Pancreas (tissue), 10 donors: ENCODE measurements around the gene NUP214. TPM values are rescaled to one million over a fixed set of nuclear protein-coding genes. Genes with fewer than 3 reads are reported as not detected.

Experiments used
- ATAC-seq, 4 donors: fragments of 200-7000 bp; cut with Tn5 transposase; one replicate each; pipeline versions ENCODE4 v1.8.0 to v1.9.1; 2020; ENCODE audit warnings: mild to moderate bottlenecking in 4 of 4, moderate library complexity in 4 of 4
- DNase-seq, 6 donors: peaks; one replicate each; pipeline ENCODE4 v3.0.0-alpha.2; 2020
- FAIRE-seq: peaks from 2 replicates; lab custom pipeline; 2012; peaks lifted over from hg19 to GRCh38; lab: Jason Lieb, UNC
- H3K27ac ChIP-seq, 4 donors: fragments of 200-600 bp; sonication (generic); 1 replicate in 3 of 4; 2 replicates in 1 of 4; pipeline versions ENCODE4 v1.5.0 to v1.8.0; 2020
- H3K27me3 ChIP-seq, 4 donors: fragments of 200-600 bp; one replicate each; pipeline ENCODE4 v1.8.0; 2021
- H3K36me3 ChIP-seq, 3 donors: fragments of 200-600 bp; sonication (generic) in 1 of 3; one replicate each; pipeline versions ENCODE4 v1.5.0 to v1.8.0; 2020 to 2021
- H3K4me1 ChIP-seq, 3 donors: fragments of 200-600 bp; one replicate each; pipeline ENCODE4 v1.8.0; 2021
- H3K4me3 ChIP-seq, 4 donors: fragments of 200-600 bp; sonication (generic) in 2 of 4; one replicate each; pipeline versions ENCODE4 v1.5.0 to v1.8.0; 2020 to 2021
- H3K9me3 ChIP-seq, 4 donors: fragments of 200-600 bp; one replicate each; pipeline ENCODE4 v1.8.0; 2021
- WGBS, 2 donors: extraction: QIAGEN DNeasy Blood & Tissue Kit; methylation state at CpG; one replicate each; pipeline ENCODE4 v1.1.7; 2013; 5-methylcytosine and 5-hydroxymethylcytosine counted together
- intact Hi-C, 3 donors: fragments of 100-400 bp; cut with DNase I; formaldehyde crosslinking; loops; one replicate each; pipeline versions ENCODE4 v1.11.1 to v1.14.2; 2022
- polyA plus RNA-seq, 2 donors: library from polyadenylated mRNA; stranded (reverse); fragments of 200-250 nt; gene quantifications; one replicate each; pipeline ENCODE4 v1.2.3, GENCODE V29; 2013
- total RNA-seq, 6 donors: library from RNA; stranded (reverse); fragmentation: NEBNext Ultra II Directional in 4 of 6; extraction: Animal tissue kit (Norgen Biotek cat#: 25700) in 4 of 6; gene quantifications; one replicate each; pipeline versions ENCODE4 v1.2.1 to v1.2.4, GENCODE V29; 2021 to 2023
- TF ChIP-seq, protein P1 (sequence below), 4 donors: fragments of 200-600 bp; sonication (generic) in 3 of 4; IDR thresholded peaks; one replicate each; pipeline versions ENCODE4 v1.5.0 to v1.8.0; 2021; ENCODE audit warnings: antibody characterized with exemption in 4 of 4
- donor health status: healthy with polysubstance abuse.
- donor health status: DM: no; HTN: no; CAD: no; lungs with moderate emphysema.
- donor health status: DM: no; HTN: no; CAD: no.
- donor health status: control.
- donor health status: control.
- donor health status: Bipolar disorder and iron deficiency.
- donor health status: DM: yes; HTN: yes; CAD: no.
- donor health status: DM: no; HTN: no; CAD: no.
- donor health status: DM: no; HTN: no; CAD: no.
- donor health status: DM: yes; HTN: yes; CAD: no.

NUP214 gene
- total and polyA plus RNA-seq, 8 donors = 24.3 to 38.3 (median 27.8) TPM

DNA sequence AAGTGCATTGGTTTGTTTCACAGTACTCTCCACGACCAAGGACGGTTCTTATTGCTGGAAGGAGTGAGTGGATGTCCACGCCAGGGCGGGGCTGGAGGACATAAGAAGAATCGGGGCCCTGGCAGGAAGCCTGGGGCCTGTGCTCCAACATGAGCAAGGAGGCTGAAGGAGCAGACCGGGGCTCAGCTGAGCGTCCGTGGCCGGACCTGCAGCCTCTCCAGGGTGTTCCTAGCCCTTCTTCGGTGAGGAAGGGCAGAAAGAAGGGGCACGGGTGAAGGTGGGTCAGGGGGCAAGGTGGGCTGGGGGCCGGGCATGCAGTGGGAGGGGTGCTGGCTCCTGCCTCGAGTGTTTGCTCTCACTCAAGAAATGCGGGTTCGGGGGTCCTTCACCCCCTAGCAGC is 132.8 kb downstream of the NUP214 start:
- DNase-seq = no peak
- TF ChIP-seq, protein P1, sequence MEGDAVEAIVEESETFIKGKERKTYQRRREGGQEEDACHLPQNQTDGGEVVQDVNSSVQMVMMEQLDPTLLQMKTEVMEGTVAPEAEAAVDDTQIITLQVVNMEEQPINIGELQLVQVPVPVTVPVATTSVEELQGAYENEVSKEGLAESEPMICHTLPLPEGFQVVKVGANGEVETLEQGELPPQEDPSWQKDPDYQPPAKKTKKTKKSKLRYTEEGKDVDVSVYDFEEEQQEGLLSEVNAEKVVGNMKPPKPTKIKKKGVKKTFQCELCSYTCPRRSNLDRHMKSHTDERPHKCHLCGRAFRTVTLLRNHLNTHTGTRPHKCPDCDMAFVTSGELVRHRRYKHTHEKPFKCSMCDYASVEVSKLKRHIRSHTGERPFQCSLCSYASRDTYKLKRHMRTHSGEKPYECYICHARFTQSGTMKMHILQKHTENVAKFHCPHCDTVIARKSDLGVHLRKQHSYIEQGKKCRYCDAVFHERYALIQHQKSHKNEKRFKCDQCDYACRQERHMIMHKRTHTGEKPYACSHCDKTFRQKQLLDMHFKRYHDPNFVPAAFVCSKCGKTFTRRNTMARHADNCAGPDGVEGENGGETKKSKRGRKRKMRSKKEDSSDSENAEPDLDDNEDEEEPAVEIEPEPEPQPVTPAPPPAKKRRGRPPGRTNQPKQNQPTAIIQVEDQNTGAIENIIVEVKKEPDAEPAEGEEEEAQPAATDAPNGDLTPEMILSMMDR (IDR thresholded peaks at IDR 0.05) = no peak
- Histone ChIP-seq H3K27ac (no peak overlapping the region), H3K9me3 (no peaks in the 10 kb centered on the region), H3K4me3 (no peak overlapping the region), H3K4me1 (peaks cover 0 to 2% (median 0%) of the 10 kb centered on the region in 3 donors), H3K27me3 (no peaks in the 10 kb centered on the region), H3K36me3 (no peaks in the 10 kb centered on the region)
- ATAC-seq = no peak
- 70 to 72% methylated on average over 15 of the region's 15 CpGs for WGBS, 2 donors
- FAIRE-seq = no peak
- intact Hi-C loops = no loop called here

DNA sequence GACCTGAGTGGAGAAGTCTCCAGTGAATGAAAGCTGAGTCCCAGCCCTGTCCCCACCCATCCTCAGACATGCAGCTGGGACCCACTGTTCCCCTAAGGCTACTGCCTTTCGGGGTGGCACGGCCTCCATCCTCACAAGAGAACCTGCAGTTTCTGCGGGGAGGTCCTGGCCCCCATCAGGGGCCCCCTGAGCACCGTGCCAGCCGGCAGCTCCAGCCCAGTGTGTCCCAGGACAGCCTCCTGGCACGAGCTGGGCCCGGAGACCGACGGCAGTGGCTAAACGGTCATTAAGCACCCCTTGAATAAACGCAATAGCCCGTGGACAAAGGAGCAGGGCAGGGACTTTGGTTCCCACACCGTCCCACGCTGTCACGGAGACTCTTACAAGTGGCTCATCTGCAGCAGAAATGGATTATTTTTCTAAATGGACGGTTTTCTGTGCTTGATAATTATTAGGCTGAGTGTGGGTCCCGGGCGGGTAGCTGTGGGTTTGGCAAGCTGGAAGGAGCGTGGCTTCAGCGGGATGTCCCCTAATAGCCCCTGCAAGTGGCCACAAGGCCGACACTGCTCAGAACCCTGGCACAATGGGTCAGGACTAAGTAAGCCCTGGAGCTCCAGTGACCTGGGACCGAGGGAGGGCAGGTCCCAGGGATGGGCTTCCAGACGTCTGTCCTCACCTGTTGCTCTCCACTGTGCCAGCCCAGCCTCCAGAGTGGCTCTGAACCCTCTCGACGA is 133.5 kb downstream of the NUP214 start:
- H3K27me3 ChIP-seq = no peaks in the 10 kb centered on the region
- TF ChIP-seq, protein P1 (IDR thresholded peaks at IDR 0.05) = no peak
- ATAC-seq (no peak), FAIRE-seq (no peak), DNase-seq (no peak)
- no peaks in the 10 kb centered on the region for H3K9me3 ChIP-seq
- no peaks in the 10 kb centered on the region for H3K36me3 ChIP-seq
- H3K4me3 ChIP-seq = no peak overlapping the region
- intact Hi-C loops = no loop called here
- H3K27ac ChIP-seq = no peak overlapping the region
- H3K4me1 ChIP-seq = peaks cover 0 to 2% (median 0%) of the 10 kb centered on the region in 3 donors
- WGBS, 2 donors = 76 to 79% methylated on average over 25 of the region's 25 CpGs

DNA sequence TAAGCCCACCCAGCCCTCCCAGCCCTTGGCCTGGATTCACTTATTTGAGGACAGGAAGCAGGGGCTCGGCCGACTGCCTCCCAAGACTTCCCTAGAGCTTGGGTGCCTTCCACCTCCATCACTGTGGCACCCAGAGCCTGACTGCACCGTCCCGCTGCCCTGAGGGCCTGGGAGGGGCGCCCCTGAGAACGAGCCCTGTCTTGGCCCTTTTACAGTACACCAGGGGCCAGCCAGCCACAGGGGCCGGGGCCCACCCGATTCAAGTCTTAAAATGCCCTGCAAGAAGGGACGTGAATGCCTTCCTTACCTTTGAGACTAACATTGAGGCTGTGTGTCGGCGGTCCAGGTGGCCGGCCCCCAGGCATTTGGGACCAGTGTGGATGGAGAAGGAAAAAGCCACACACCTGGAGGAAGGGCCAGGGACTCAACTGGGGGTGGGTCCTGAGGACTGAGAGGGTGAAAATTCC is 134.1 kb downstream of the NUP214 start:
- WGBS, 2 donors = 86 to 91% methylated on average over 12 of the region's 12 CpGs
- H3K27me3 ChIP-seq = no peaks in the 10 kb centered on the region
- no peaks in the 10 kb centered on the region for H3K9me3 ChIP-seq
- ATAC-seq (no peak), DNase-seq (peak in 1 of 6 donors; percentile 48), FAIRE-seq (no peak)
- intact Hi-C loops = no loop called here
- TF ChIP-seq, protein P1 (IDR thresholded peaks at IDR 0.05) = no peak
- H3K4me3 ChIP-seq = no peak overlapping the region
- peaks cover 0 to 2% (median 0%) of the 10 kb centered on the region in 3 donors for H3K4me1 ChIP-seq
- no peaks in the 10 kb centered on the region for H3K36me3 ChIP-seq
- H3K27ac ChIP-seq = no peak overlapping the region

DNA sequence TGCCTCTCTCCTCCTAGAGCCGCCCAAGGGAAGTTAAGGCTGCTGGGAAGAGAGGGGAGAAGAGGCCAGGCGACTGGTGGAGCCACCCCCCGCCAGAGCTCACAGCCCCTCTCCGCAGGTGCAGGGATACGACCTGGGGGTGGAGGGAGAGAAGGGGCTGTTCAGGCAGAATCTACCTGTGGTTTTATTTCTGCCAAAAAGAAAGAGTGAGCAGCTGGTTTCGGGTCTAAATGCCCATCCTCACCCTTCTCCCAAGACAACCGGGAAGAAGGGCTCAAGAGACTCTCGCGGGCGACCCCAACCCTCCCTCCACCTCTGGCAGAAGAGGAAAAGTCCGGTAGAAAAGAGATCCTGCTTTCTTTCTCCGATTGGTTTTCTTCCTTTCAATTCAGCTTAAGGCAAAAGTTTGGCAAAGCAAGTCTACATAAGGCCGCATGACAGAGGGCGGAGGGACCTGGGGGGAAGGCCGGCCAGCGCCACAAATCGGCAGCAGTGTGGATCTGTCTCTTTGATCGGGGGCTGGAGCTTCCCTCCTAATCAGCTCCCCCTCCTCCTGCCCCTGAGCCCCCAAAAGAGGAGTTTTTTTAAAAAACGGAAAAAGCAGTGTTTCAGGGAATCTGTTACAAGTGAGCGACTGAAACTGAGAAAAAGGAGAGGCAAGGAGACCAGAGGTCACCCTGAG is 134.7 kb downstream of the NUP214 start:
- H3K9me3 ChIP-seq = no peaks in the 10 kb centered on the region
- H3K4me3 ChIP-seq = no peak overlapping the region
- ATAC-seq (no peak), DNase-seq (no peak), FAIRE-seq (no peak)
- TF ChIP-seq, protein P1 (IDR thresholded peaks at IDR 0.05) = no peak
- no peaks in the 10 kb centered on the region for H3K27me3 ChIP-seq
- 78 to 84% methylated on average over 20 of the region's 20 CpGs for WGBS, 2 donors
- intact Hi-C loops = no loop called here
- H3K36me3 ChIP-seq = no peaks in the 10 kb centered on the region
- peaks cover 0 to 2% (median 0%) of the 10 kb centered on the region in 3 donors for H3K4me1 ChIP-seq
- no peak overlapping the region for H3K27ac ChIP-seq
